A673 (cell line): ENCODE measurements around the gene KLF11.

ENCODE experiments used
- EZH2 ChIP-seq: fragments of 200-600 bp; sonication (generic); IDR thresholded peaks from 2 replicates; pipeline ENCODE4 v1.6.1; 2017; ENCODE audit warnings: borderline replicate concordance, low read depth, mild to moderate bottlenecking, mixed read lengths, antibody characterized with exemption, low read length; ENCODE audit not compliant: poor library complexity, severe bottlenecking
- TF ChIP-seq, protein P1 (sequence below): fragments of 300-800, 200-600 bp; sonication (generic); conservative IDR thresholded peaks from 2 replicates; pipeline ENCODE4 v1.5.1; 2017; ENCODE audit warnings: low read depth, mild to moderate bottlenecking, antibody characterized with exemption, low read length, moderate library complexity, mixed read lengths

DNA sequence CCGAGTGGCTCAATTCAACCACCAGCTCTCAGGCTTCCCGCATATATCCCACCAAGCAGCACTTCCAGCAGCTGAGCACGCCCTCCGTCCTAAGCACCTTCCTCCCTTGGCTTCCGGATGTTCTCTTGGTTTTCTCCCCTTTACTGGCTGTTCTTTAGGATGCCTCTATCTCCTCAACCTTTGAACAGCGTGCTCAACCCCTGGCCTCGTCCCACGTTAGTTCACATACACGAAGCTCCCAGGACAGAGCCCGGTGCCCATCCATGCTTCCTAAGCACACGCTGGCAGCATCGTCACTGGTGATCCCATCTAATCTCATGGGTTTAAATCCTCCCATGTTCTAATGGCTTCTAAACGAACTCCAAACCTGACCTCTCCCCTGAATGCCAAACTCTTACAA lies 33.2 kb downstream of the KLF11 start:
- TF ChIP-seq, protein P1, sequence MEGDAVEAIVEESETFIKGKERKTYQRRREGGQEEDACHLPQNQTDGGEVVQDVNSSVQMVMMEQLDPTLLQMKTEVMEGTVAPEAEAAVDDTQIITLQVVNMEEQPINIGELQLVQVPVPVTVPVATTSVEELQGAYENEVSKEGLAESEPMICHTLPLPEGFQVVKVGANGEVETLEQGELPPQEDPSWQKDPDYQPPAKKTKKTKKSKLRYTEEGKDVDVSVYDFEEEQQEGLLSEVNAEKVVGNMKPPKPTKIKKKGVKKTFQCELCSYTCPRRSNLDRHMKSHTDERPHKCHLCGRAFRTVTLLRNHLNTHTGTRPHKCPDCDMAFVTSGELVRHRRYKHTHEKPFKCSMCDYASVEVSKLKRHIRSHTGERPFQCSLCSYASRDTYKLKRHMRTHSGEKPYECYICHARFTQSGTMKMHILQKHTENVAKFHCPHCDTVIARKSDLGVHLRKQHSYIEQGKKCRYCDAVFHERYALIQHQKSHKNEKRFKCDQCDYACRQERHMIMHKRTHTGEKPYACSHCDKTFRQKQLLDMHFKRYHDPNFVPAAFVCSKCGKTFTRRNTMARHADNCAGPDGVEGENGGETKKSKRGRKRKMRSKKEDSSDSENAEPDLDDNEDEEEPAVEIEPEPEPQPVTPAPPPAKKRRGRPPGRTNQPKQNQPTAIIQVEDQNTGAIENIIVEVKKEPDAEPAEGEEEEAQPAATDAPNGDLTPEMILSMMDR, result no peak
- TF ChIP-seq EZH2, result no peak
